Upper lobe of left lung (tissue), 4 donors: ENCODE measurements around the gene ILRUN.
"Not testable (repeated sequence)": the region's sequence is repeated elsewhere in the genome, so short reads cannot be mapped to it uniquely, and the experiment has no call there.

Experiments
- CTCF ChIP-seq, 6 experiments: fragments of 450-650 bp in 4 of 6; fragments of 200-600 bp in 2 of 6; sonication (generic) in 2 of 6; IDR thresholded peaks; one replicate each; pipeline ENCODE4 v1.5.1; 2016 to 2019; ENCODE audit warnings: antibody characterized with exemption in 6 of 6
- POLR2A ChIP-seq, 4 donors: fragments of 450-650 bp; IDR thresholded peaks; one replicate each; pipeline ENCODE4 v1.5.1; 2016 to 2017; ENCODE audit warnings: antibody characterized with exemption in 4 of 4, mild to moderate bottlenecking in 2 of 4
- POLR2AphosphoS5 ChIP-seq, 2 donors: sonication (generic); formaldehyde crosslinking; IDR thresholded peaks; one replicate each; pipeline ENCODE4 v1.5.1; 2017; ENCODE audit warnings: antibody characterized with exemption in 2 of 2

- not testable (repeated sequence) for TF ChIP-seq CTCF, POLR2A, POLR2AphosphoS5 (IDR thresholded peaks at IDR 0.05)
Measured at GRCh38 chr6:34650232-34650631, 46.3 kb downstream of the ILRUN start.
